ENCODE data around the gene PTPN14.

PTPN14 gene

GRCh38 chr1:214362188-214362882 lies 189.1 kb downstream of the PTPN14 start:
- Histone ChIP-seq H2BK12ac (ENCODE audit: low read length) (no peak overlapping the region), H4K91ac (ENCODE audit: low read depth, low read length) (no peak overlapping the region), H3K4ac (ENCODE audit: low read depth, low read length) (no peak overlapping the region), H3K14ac (ENCODE audit: low read length) (no peak overlapping the region), H3K27ac (ENCODE audit: low read depth, low read length) (no peak overlapping the region), H4K8ac (ENCODE audit: low read depth, low read length) (no peak overlapping the region), H3K79me1 (ENCODE audit: low read length) (no peaks in the 10 kb centered on the region), H3K9ac (ENCODE audit: low read length) (no peak overlapping the region), H3K18ac (ENCODE audit: low read length) (no peak overlapping the region), H2BK5ac (ENCODE audit: low read depth, low read length, poor library complexity) (no peak overlapping the region), H3K23ac (ENCODE audit: low read length) (no peak overlapping the region), H3K9me3 (ENCODE audit: insufficient read depth, low read depth, low read length) (no peaks in the 10 kb centered on the region), H3K4me1 (ENCODE audit: control insufficient read depth in 1 of 2, insufficient read depth in 2 of 2, low read length in 2 of 2) (peaks cover 6 to 8% of the 10 kb centered on the region in 2 experiments), H3K27me3 (ENCODE audit: insufficient read depth, low read length) (no peaks in the 10 kb centered on the region), H4K12ac (ENCODE audit: low read depth, low read length) (no peak overlapping the region), H2BK120ac (ENCODE audit: insufficient read depth, low read length, poor library complexity) (no peak overlapping the region), H3K79me2 (ENCODE audit: control insufficient read depth, insufficient read depth, low read length, poor library complexity) (no peaks in the 10 kb centered on the region), H2AK5ac (ENCODE audit: low read length) (no peak overlapping the region), H3K4me3 (ENCODE audit: low read depth, low read length) (no peak overlapping the region), H3K36me3 (ENCODE audit: control insufficient read depth in 1 of 2, insufficient read depth in 2 of 2, low read length in 2 of 2) (peaks cover 33 to 48% of the 10 kb centered on the region in 2 experiments), H2AFZ (ENCODE audit: insufficient read depth, low read length, poor library complexity) (no peak overlapping the region), H3K4me2 (ENCODE audit: low read length) (no peak overlapping the region)
- peak in 1 of 2 donors; percentile 5 for DNase-seq
- WGBS (ENCODE audit: extremely low coverage, insufficient coverage, insufficient read length), result no CpG with 5 or more reads among the region's 9 CpGs

DNA sequence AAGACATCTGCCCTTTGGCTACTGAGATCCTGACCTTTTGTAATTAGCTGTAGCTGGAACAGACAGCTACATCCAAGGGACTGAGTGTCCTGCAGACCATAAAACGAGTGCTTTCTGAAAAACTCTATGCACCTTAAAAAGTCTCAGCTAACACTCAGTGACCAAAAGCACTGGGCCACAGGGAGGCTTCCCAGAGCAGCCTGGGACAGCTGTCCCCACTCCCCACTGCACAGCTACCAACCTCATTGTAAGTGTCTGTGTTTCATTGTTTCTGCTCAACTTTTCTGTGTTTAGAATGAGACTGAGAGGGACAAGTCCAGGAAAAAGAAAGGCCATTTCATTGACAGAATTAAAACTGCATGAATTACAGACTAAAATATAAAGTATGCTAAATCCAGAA lies 189.8 kb downstream of the PTPN14 start:
- H3K9me3 ChIP-seq (ENCODE audit: insufficient read depth, low read depth, low read length), result no peaks in the 10 kb centered on the region
- no peak overlapping the region for H3K4me2 ChIP-seq (ENCODE audit: low read length)
- no peak overlapping the region for H2BK12ac ChIP-seq (ENCODE audit: low read length)
- no peaks in the 10 kb centered on the region for H3K27me3 ChIP-seq (ENCODE audit: insufficient read depth, low read length)
- no peak overlapping the region for H3K4ac ChIP-seq (ENCODE audit: low read depth, low read length)
- H3K27ac ChIP-seq (ENCODE audit: low read depth, low read length), result peak overlapping the region; percentile 8
- no peak overlapping the region for H2AK5ac ChIP-seq (ENCODE audit: low read length)
- H3K4me3 ChIP-seq (ENCODE audit: low read depth, low read length), result no peak overlapping the region
- no peak overlapping the region for H4K8ac ChIP-seq (ENCODE audit: low read depth, low read length)
- no peak overlapping the region for H3K9ac ChIP-seq (ENCODE audit: low read length)
- H3K23ac ChIP-seq (ENCODE audit: low read length), result no peak overlapping the region
- WGBS (ENCODE audit: extremely low coverage, insufficient coverage, insufficient read length), result no CpG with 5 or more reads among the region's 1 CpG
- H3K36me3 ChIP-seq (ENCODE audit: control insufficient read depth in 1 of 2, insufficient read depth in 2 of 2, low read length in 2 of 2), result peaks cover 36 to 54% of the 10 kb centered on the region in 2 experiments
- no peak overlapping the region for H4K91ac ChIP-seq (ENCODE audit: low read depth, low read length)
- H3K79me2 ChIP-seq (ENCODE audit: control insufficient read depth, insufficient read depth, low read length, poor library complexity), result no peaks in the 10 kb centered on the region
- H3K79me1 ChIP-seq (ENCODE audit: low read length), result no peaks in the 10 kb centered on the region
- DNase-seq, result no peak
- H2BK5ac ChIP-seq (ENCODE audit: low read depth, low read length, poor library complexity), result no peak overlapping the region
- no peak overlapping the region for H2BK120ac ChIP-seq (ENCODE audit: insufficient read depth, low read length, poor library complexity)
- peaks cover 6 to 8% of the 10 kb centered on the region in 2 experiments for H3K4me1 ChIP-seq (ENCODE audit: control insufficient read depth in 1 of 2, insufficient read depth in 2 of 2, low read length in 2 of 2)
- no peak overlapping the region for H3K18ac ChIP-seq (ENCODE audit: low read length)
- H2AFZ ChIP-seq (ENCODE audit: insufficient read depth, low read length, poor library complexity), result no peak overlapping the region
- no peak overlapping the region for H4K12ac ChIP-seq (ENCODE audit: low read depth, low read length)
- H3K14ac ChIP-seq (ENCODE audit: low read length), result no peak overlapping the region

- no peak overlapping the region for H3K18ac ChIP-seq (ENCODE audit: low read length)
- H3K4me3 ChIP-seq (ENCODE audit: low read depth, low read length), result no peak overlapping the region
- WGBS (ENCODE audit: extremely low coverage, insufficient coverage, insufficient read length), result no CpG with 5 or more reads among the region's 3 CpGs
- H3K4me1 ChIP-seq (ENCODE audit: control insufficient read depth in 1 of 2, insufficient read depth in 2 of 2, low read length in 2 of 2), result peaks cover 6 to 8% of the 10 kb centered on the region in 2 experiments
- H2AFZ ChIP-seq (ENCODE audit: insufficient read depth, low read length, poor library complexity), result no peak overlapping the region
- no peak overlapping the region for H3K14ac ChIP-seq (ENCODE audit: low read length)
- H3K27ac ChIP-seq (ENCODE audit: low read depth, low read length), result no peak overlapping the region
- no peaks in the 10 kb centered on the region for H3K27me3 ChIP-seq (ENCODE audit: insufficient read depth, low read length)
- no peak overlapping the region for H3K23ac ChIP-seq (ENCODE audit: low read length)
- H3K4ac ChIP-seq (ENCODE audit: low read depth, low read length), result no peak overlapping the region
- DNase-seq, result no peak
- H4K8ac ChIP-seq (ENCODE audit: low read depth, low read length), result no peak overlapping the region
- no peak overlapping the region for H4K91ac ChIP-seq (ENCODE audit: low read depth, low read length)
- no peak overlapping the region for H2BK5ac ChIP-seq (ENCODE audit: low read depth, low read length, poor library complexity)
- H3K79me2 ChIP-seq (ENCODE audit: control insufficient read depth, insufficient read depth, low read length, poor library complexity), result no peaks in the 10 kb centered on the region
- H2BK120ac ChIP-seq (ENCODE audit: insufficient read depth, low read length, poor library complexity), result no peak overlapping the region
- H3K36me3 ChIP-seq (ENCODE audit: control insufficient read depth in 1 of 2, insufficient read depth in 2 of 2, low read length in 2 of 2), result peaks cover 40 to 64% of the 10 kb centered on the region in 2 experiments
- no peaks in the 10 kb centered on the region for H3K9me3 ChIP-seq (ENCODE audit: insufficient read depth, low read depth, low read length)
- no peak overlapping the region for H3K9ac ChIP-seq (ENCODE audit: low read length)
- no peak overlapping the region for H2AK5ac ChIP-seq (ENCODE audit: low read length)
- no peaks in the 10 kb centered on the region for H3K79me1 ChIP-seq (ENCODE audit: low read length)
- no peak overlapping the region for H4K12ac ChIP-seq (ENCODE audit: low read depth, low read length)
- no peak overlapping the region for H3K4me2 ChIP-seq (ENCODE audit: low read length)
- no peak overlapping the region for H2BK12ac ChIP-seq (ENCODE audit: low read length)
Observed at GRCh38 chr1:214360525-214361164, 190.8 kb downstream of the PTPN14 start.

DNA sequence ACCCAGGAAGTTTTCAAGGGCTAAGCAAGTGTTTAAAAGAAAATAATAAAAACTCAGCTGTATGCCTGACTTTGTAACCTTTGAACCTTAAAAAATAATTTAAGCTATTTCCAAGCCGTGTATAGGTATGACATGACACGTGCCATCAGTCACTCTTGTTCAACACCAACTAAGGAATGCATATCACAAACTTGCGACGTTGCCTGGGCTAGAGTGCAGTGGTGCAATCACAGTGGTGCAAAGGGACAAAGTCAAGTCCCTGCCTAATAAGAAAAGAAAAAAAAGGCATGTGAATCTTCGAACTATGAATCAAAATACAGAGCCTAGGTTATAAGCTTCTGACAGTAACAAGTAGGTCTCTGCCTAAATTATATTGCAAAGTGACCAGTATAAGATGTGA lies 191.3 kb downstream of the PTPN14 start:
- no peak overlapping the region for H3K27ac ChIP-seq (ENCODE audit: low read depth, low read length)
- DNase-seq, result peak in 1 of 2 donors; percentile 46

More for the DNA sequence above, 191.3 kb downstream of the PTPN14 start:
- H3K23ac ChIP-seq (ENCODE audit: low read length), result no peak overlapping the region
- H2AK5ac ChIP-seq (ENCODE audit: low read length), result no peak overlapping the region
- H3K9ac ChIP-seq (ENCODE audit: low read length), result no peak overlapping the region
- H3K14ac ChIP-seq (ENCODE audit: low read length), result no peak overlapping the region
- WGBS (ENCODE audit: extremely low coverage, insufficient coverage, insufficient read length), result no CpG with 5 or more reads among the region's 5 CpGs
- no peaks in the 10 kb centered on the region for H3K79me2 ChIP-seq (ENCODE audit: control insufficient read depth, insufficient read depth, low read length, poor library complexity)
- H4K91ac ChIP-seq (ENCODE audit: low read depth, low read length), result no peak overlapping the region
- H2BK5ac ChIP-seq (ENCODE audit: low read depth, low read length, poor library complexity), result no peak overlapping the region
- H4K8ac ChIP-seq (ENCODE audit: low read depth, low read length), result no peak overlapping the region
- H3K79me1 ChIP-seq (ENCODE audit: low read length), result no peaks in the 10 kb centered on the region
- no peak overlapping the region for H2BK120ac ChIP-seq (ENCODE audit: insufficient read depth, low read length, poor library complexity)
- H2AFZ ChIP-seq (ENCODE audit: insufficient read depth, low read length, poor library complexity), result no peak overlapping the region
- peaks cover 6 to 8% of the 10 kb centered on the region in 2 experiments for H3K4me1 ChIP-seq (ENCODE audit: control insufficient read depth in 1 of 2, insufficient read depth in 2 of 2, low read length in 2 of 2)
- H3K4me2 ChIP-seq (ENCODE audit: low read length), result no peak overlapping the region
- no peaks in the 10 kb centered on the region for H3K9me3 ChIP-seq (ENCODE audit: insufficient read depth, low read depth, low read length)
- no peak overlapping the region for H3K18ac ChIP-seq (ENCODE audit: low read length)
- no peak overlapping the region for H3K4me3 ChIP-seq (ENCODE audit: low read depth, low read length)
- H4K12ac ChIP-seq (ENCODE audit: low read depth, low read length), result no peak overlapping the region
- no peak overlapping the region for H3K4ac ChIP-seq (ENCODE audit: low read depth, low read length)
- H2BK12ac ChIP-seq (ENCODE audit: low read length), result no peak overlapping the region
- peaks cover 38 to 66% of the 10 kb centered on the region in 2 experiments for H3K36me3 ChIP-seq (ENCODE audit: control insufficient read depth in 1 of 2, insufficient read depth in 2 of 2, low read length in 2 of 2)
- no peaks in the 10 kb centered on the region for H3K27me3 ChIP-seq (ENCODE audit: insufficient read depth, low read length)
